ENCODE measurements around the gene RMI1.

The RMI1 gene

DNA sequence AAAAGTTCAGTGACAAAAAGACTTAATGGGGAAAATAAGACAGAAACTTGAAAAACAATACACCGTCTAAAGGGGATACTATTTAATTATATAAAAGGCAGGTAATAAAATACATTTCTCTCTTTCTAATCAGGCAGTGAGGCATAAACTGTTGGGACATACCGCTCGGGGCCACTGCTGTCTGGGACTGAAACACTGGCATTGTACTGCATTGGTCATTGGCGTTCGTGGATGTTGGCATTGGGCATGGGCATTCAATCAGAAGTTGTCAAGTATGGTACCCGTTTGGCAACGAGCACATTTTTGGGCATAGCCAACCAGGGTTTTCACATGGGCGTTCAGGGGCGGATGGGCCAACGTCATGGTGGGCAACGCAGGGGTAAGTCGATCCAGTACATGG lies 5.3 kb upstream of the RMI1 start:
- H3K27ac ChIP-seq, result no peak overlapping the region
- TF ChIP-seq, protein P1, sequence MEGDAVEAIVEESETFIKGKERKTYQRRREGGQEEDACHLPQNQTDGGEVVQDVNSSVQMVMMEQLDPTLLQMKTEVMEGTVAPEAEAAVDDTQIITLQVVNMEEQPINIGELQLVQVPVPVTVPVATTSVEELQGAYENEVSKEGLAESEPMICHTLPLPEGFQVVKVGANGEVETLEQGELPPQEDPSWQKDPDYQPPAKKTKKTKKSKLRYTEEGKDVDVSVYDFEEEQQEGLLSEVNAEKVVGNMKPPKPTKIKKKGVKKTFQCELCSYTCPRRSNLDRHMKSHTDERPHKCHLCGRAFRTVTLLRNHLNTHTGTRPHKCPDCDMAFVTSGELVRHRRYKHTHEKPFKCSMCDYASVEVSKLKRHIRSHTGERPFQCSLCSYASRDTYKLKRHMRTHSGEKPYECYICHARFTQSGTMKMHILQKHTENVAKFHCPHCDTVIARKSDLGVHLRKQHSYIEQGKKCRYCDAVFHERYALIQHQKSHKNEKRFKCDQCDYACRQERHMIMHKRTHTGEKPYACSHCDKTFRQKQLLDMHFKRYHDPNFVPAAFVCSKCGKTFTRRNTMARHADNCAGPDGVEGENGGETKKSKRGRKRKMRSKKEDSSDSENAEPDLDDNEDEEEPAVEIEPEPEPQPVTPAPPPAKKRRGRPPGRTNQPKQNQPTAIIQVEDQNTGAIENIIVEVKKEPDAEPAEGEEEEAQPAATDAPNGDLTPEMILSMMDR (conservative IDR thresholded peaks at IDR 0.05; ENCODE audit: low read depth), result no peak
- no peak for DNase-seq (ENCODE audit: low spot score)
- POLR2A ChIA-PET (ENCODE audit: low non-redundant PET), result no interaction called here
- CTCF ChIA-PET, result no interaction called here

DNA sequence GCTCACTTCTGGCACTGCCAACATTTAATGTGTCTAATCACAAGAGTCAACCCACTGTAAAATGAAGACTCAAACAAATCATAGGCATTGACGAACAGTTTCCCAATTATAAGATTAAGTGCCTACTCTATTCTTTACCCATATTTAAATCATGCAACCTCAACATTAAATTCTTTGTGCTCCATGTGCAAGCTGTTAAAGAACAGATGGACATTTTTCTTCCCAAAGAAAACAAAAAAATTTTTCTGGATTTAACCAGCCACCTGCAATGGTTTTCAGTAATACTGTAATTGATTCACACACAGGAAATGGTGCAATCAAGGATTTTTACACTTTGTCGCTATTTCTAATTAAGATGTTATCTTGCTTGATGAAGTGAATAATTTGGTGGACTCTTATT lies 4.2 kb upstream of the RMI1 start:
- no peak for DNase-seq (ENCODE audit: low spot score)
- TF ChIP-seq, protein P1 (conservative IDR thresholded peaks at IDR 0.05; ENCODE audit: low read depth), result no peak
- H3K27ac ChIP-seq, result no peak overlapping the region
- ChIA-PET POLR2A (ENCODE audit: low non-redundant PET) (no interaction called here), CTCF (no interaction called here)

DNA sequence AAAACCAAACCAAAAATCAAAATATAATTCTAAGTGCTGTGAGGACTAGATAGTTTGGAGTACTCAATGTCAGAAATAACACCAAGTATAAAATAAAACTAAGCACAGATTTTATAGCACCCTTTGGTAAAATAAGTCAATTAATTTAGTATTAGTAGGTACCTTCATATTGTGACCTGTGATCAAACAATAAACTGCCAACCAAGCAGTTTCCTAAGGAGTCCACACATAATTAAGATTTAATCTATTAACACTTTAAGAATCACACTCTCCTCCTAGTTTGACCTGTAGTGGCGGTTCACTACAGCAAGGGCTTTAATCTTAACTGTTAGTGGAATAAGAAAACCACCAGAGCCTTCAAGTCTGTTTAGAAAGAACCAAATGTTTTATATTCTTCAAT lies 3.4 kb upstream of the RMI1 start:
- TF ChIP-seq, protein P1 (conservative IDR thresholded peaks at IDR 0.05; ENCODE audit: low read depth), result no peak
- no peak for DNase-seq (ENCODE audit: low spot score)
- H3K27ac ChIP-seq, result no peak overlapping the region
- ChIA-PET CTCF (no interaction called here), POLR2A (ENCODE audit: low non-redundant PET) (no interaction called here)

DNA sequence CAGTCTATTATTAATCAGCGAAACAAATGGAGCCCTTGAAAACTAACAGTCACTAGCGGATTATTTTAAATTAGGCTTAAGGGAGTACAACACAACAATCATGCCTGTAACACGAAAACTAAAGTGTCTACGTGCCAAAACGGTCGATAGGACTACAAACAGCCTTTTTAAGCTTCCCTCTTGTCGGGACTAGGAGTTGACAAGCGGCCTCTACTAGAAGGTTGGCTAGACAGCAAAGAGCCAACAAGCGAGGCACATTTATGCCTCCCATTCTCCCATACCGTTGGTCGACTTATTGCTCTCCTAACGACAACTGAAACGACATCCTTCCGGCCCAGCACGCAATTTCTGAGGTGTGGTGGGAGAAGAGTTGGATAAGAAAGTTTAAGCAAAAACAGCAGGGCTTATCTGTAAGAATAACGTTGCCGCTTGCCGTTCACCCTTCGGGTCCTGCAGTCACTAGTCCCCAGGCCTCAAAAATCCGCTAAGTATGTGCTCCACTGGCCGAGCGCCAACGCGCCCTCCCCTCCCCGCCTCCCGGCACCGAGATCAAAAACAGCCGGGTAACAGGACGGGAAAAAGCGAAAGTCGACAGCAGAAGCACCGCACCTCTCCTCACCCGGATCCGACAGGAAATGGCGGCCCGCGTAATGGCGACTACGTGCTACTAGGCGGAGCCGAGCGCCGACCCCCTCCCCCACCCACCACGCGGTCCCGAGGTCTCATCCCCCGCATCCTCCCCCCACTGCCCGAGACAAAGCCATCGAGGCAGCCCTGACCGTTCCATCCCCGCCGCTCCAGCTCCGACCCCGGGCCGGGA lies 1.4 kb upstream of the RMI1 start:
- CTCF ChIA-PET, result interaction anchor here (1.4 kb wide), 2 partner anchors 158 to 282 kb away, joined by 6 to 7 read pairs; no protein-coding TSS in a partner anchor
- DNase-seq (ENCODE audit: low spot score), result peak; percentile 92
- POLR2A ChIA-PET (ENCODE audit: low non-redundant PET), result interaction anchor here (0.5 kb wide), 1 partner anchor 380 kb away, joined by 3 read pairs; no protein-coding TSS in a partner anchor
- peak overlapping the region; percentile 95 for H3K27ac ChIP-seq
- TF ChIP-seq, protein P1 (conservative IDR thresholded peaks at IDR 0.05; ENCODE audit: low read depth), result no peak

DNA sequence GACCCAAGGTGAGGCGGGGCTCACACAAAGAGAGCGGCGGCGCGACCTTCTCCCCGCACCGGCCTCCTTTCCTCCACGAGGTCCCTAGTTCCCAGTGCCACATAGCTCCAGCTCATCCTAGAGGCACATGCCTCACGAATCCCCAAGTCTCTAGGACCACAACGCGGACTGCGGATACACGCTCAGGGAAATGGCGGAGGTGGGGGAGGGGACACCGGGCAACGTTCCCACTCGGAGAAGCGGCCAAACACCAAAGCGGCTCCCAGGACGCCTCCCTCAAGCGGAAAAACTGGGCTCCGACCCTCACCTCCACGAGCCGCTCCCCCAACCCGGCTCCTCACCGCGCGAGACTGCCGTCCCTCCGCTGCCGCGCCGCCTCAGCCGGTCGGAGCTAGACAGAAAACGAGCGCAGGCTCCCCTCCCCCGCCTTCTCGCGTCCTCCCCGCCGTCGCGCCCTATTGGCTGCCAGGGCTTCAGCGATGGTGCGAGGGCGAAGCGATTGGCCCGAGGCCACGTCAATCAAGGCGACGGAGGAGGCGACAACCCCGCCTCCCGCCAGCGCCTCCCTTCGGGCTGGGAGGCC lies 702 bp upstream of the RMI1 start, which contains the start of gene HNRNPK:
HNRNPK (minus strand) TSS at position 404 of the 583 bp plus-strand sequence. CDS start 1,963 bp downstream, outside the sequence.
- TF ChIP-seq, protein P1 (conservative IDR thresholded peaks at IDR 0.05; ENCODE audit: low read depth), result no peak
- POLR2A ChIA-PET (ENCODE audit: low non-redundant PET), result interaction anchor here (0.5 to 0.8 kb wide), 3 partner anchors 59 to 379 kb away, joined by 3 to 6 read pairs (median 4); partner anchors contain the start of gene KIF27
- H3K27ac ChIP-seq, result peak within 1 kb of the TSS; percentile 95
- DNase-seq (ENCODE audit: low spot score), result peak; percentile 100
- CTCF ChIA-PET, result interaction anchor here (1.2 to 1.4 kb wide), 3 partner anchors 158 to 281 kb away, joined by 3 to 7 read pairs (median 6); no protein-coding TSS in a partner anchor

DNA sequence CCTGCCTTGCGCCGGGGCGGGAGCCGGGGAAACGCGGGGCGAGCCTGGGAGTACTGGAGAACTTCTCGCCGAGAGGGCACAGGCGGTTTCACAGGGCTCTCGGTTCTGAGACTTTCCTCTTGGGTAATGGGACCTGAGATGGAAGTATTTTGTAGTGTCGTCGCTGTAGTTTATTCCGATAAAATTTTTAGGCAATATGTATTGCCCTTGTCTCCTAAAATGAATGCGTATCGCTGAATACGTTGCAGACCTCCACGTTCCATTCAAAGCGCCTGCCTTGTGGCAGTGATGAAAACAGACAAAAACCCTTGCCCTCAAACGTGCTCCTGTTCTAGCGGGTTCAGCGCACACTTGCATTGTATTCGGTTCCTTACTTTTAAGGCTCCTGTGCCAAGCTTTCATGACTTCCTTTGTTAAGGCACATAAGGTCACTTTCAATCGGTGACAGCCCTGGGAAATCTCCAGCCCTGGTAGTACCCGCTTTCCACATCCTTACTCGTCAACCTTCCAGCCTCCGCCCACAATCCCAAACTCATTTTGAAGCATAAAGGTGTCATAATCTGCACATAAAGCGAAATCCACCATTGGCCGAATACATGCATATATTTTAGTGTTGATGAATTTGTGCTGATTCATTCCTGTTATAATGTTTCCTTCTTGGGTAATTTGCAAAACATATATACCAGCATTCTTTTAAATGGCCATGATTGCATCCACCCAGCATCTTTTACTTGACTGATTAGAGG lies 694 bp downstream of the RMI1 start:
- peak overlapping the region; percentile 95 for H3K27ac ChIP-seq
- POLR2A ChIA-PET (ENCODE audit: low non-redundant PET), result no interaction called here
- DNase-seq (ENCODE audit: low spot score), result peak; percentile 58
- CTCF ChIA-PET, result interaction anchor here (1.2 to 1.4 kb wide), 3 partner anchors 156 to 280 kb away, joined by 3 to 7 read pairs (median 6); no protein-coding TSS in a partner anchor
- TF ChIP-seq, protein P1 (conservative IDR thresholded peaks at IDR 0.05; ENCODE audit: low read depth), result no peak
